NCI-H146 (cell line): Measurements from ENCODE around the gene BRPF1.

ENCODE experiments used
- DNase-seq: peaks from one replicate; lab custom pipeline; 2025; lab: John Stamatoyannopoulos, UW

BRPF1 gene

DNA sequence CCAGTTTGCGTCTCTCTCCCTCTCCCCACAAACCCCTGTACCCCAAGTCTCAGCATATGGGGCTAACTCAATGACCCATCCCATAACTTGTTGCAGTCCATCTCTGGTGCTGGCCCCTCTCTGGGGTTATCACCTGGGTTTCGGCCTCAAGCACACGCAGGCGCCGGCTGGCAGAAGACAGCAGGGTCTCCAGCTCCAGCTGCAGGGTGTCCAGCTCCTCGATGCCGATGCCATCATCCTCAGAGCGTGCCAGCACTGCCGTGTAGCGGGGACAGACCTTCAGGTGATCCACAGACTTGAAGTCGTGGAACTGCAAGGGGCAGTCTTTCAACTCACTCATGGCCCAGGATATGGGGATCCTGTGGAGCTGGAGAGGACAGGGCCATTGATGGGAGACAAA lies 59.6 kb downstream of the BRPF1 start:
- DNase-seq: no peak

DNA sequence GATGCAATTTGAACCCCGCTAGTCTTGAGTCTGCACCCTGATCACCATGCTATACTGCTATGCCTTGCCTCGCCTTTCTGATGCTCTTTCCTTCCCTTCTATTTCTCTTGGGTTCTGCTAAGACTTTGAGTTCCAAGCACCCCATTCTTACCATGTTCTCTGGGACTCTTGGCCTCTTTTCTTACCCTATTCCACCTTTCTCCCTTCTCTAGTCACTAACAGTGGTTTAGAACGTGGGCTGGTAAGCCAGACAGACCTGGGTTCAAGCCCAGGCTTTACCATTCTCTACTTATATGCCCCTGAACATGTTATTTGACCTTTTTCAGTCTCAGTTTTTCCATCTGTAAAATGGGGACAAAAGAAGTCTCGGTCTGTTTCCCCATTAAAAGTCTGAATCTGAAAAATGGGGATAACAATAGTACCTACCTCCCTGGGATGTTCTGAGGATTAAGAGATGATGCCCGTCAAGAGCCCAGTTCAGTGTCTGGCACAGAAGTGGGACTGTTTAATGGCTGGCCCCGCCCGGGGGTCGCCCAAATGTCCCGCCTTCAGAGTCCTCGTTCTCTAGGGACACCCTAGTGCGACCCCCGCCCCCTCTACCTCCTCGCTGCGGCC lies 60.4 kb downstream of the BRPF1 start:
- no peak for DNase-seq

DNA sequence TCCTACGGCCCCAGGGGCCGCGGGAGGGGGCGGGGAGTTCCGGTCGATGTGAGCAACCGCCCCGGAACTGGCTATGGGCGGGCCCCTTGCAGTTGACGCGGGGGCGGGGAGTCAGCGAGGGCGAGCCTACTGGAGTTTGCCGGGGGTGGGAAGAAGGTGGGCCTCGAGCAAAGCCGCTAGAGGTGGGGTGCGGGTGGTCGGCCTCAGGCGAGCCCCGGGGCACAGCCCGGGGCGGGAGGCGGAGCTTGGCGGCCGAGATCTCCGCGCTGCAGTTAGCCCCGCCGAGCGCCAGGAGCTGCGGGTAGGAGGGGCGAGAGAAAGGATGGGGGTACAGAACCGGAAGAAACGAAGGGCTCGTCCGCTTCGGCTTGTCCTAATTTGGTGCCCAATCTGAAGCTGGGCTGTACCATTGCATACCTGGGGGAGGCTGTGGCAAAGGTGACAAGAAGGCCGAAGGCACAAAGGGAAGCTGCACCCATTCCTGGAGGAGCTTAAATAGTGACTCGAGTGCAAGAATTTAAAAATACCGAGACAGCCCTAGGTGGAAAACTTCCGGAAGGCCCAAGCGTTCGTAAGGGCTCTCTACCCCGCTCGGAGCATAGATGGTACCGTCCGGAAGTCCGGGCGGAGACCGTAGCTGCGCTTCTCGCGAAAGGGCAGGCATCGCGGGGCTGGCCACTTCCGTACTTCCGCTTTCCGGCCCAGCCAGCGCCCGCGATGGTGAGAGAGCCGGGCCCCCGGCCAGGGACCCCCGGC lies 61.0 kb downstream of the BRPF1 start, which contains the start of the genes ARPC4 and TADA3:
Gene ARPC4, plus strand, starts transcription at position 678 of the 756 bp plus-strand sequence. Its CDS starts 40 bp downstream, at position 718.
Gene TADA3, minus strand, starts transcription at position 69 of the 756 bp plus-strand sequence. CDS start 1,007 bp downstream, outside the sequence.
- DNase-seq: peak; percentile 94

DNA sequence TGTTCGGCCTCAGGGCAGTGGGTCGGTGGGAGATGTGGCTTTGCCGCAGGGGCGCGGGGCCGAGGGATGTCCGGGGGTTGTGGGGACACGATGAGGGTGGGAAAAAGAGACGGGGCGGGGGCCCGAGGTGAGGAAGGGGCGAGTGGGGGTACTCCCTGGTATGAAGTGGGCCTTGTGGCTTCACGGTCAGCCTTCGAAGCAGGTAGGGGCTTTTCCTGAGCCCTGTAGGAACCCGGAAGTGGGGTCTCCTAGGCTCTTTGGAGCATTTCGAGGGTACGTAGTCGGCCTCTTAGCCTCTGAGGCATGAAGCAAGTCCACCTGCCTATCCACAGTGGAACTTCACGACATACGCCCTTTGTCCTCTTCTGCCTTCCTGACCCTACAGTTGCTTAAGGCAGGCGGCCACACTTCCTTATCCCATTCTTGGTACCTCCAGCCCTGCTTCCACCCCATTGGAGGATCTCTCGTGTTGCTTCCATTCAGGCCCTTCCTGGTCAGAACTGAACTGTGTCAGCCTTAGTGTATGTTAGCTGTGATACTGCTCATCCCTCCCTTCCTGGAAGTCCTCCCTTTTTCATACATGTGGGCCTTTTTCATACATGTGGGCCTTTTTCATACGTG lies 61.7 kb downstream of the BRPF1 start:
- DNase-seq: no peak

DNA sequence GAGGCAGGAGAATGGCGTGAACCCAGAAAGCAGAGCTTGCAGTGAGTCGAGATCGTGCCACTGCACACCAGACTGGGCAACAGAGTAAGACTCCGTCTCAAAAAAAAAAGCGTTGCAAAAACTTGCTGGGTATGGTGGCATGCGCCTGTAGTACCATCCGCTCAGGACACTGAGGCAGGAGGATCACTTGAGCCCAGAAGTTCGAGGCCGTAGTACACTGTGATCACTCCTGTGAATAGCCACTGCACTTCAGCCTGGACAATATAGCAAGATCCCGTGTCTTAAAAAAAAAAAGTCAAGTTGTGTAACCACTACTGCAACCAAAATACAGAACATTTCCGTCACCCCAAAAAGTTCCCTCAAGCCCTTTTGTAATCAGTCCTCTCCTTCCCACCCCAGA lies 62.9 kb downstream of the BRPF1 start:
- DNase-seq: no peak

DNA sequence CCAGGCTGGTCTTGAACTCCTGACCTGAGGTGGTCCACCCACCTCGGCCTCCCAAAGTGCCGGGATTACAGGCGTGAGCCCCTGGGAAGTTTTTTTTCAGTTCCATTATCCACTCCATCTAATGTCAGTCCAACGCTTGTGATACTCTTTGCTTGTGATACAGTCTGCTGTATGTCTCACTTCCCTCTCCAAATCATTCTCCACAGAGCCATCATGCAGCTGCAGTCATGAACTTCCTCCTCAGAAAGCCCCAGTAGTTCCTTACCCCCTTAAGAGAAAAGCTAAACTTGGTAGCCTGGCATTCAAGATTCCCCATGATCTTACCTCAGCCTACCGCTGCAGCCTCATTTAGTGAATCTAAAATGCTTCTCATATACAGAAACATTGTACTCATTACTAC lies 63.7 kb downstream of the BRPF1 start:
- no peak for DNase-seq

DNA sequence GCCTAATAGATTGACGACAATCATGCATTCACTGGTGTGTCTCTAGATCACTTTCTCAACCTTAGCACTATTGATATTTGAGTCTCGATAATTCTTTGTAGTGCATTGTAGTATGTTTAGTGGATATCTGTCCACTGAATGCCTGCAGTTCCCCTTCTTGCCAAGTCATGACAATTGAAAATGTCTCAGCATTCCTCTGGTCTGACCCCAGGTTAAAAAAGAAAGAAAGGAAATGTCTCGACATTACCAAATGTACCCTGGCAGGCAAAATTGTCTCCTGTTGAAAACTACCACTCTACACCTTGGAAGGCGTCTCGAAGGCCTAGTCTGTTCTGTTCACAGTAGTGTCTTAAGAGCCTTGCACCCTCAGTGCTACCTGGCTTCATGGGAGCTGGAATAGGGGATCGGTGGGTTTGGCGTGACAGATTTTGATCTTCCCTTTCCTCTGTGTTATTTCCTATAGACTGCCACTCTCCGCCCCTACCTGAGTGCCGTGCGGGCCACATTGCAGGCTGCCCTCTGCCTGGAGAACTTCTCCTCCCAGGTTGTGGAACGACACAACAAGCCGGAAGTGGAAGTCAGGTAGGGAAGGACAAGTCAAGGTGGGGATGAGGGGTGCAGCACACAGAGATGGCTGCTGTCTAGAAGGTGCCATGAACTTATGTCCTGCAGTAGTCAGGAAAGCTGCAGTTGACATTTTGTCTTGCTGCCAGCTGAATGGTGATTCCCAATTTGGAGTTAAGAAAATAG lies 65.8 kb downstream of the BRPF1 start:
- DNase-seq: no peak
